Astrocyte (in vitro differentiated cells and primary cell): ENCODE results near the gene FBN1. TPM values are rescaled to one million over a fixed set of nuclear protein-coding genes. Genes with fewer than 3 reads are reported as not detected.

Source experiments
- DNase-seq: peaks from one replicate; pipeline ENCODE4 v3.0.0-alpha.2; 2010; ENCODE audit warnings: low read depth
- FAIRE-seq: peaks from 2 replicates; lab custom pipeline; 2011; peaks lifted over from hg19 to GRCh38; lab: Jason Lieb, UNC
- H2AFZ ChIP-seq: 2 replicates; pipeline ENCODE4 v1.6.0; 2012; ENCODE audit warnings: low read depth, low read length, inconsistent platforms
- H3K27ac ChIP-seq: 2 replicates; pipeline ENCODE4 v1.5.1; 2011; ENCODE audit warnings: low read depth, low read length, inconsistent platforms
- H3K27me3 ChIP-seq: 2 replicates; pipeline ENCODE4 v1.6.0; 2011; ENCODE audit warnings: low read length, inconsistent platforms; ENCODE audit not compliant: insufficient read depth
- H3K36me3 ChIP-seq: 2 replicates; pipeline ENCODE4 v1.5.1; 2011; ENCODE audit warnings: low read length, inconsistent platforms; ENCODE audit not compliant: insufficient read depth
- H3K4me1 ChIP-seq: 2 replicates; pipeline ENCODE4 v1.5.1; 2011; ENCODE audit warnings: low read length, inconsistent platforms; ENCODE audit not compliant: insufficient read depth
- H3K4me2 ChIP-seq: 2 replicates; pipeline ENCODE4 v1.6.0; 2012; ENCODE audit warnings: low read length, inconsistent platforms
- H3K4me3 ChIP-seq: 2 replicates; pipeline ENCODE4 v1.5.1; 2011; ENCODE audit warnings: low read depth, mild to moderate bottlenecking, low read length, inconsistent platforms; ENCODE audit not compliant: insufficient read depth
- H3K79me2 ChIP-seq: 2 replicates; pipeline ENCODE4 v1.6.0; 2012; ENCODE audit warnings: mild to moderate bottlenecking, low read length, inconsistent platforms; ENCODE audit not compliant: insufficient read depth
- H3K9ac ChIP-seq: 2 replicates; pipeline ENCODE4 v1.6.0; 2012; ENCODE audit warnings: mild to moderate bottlenecking, low read length, inconsistent platforms
- H3K9me3 ChIP-seq: 2 replicates; pipeline ENCODE4 v1.5.1; 2012; ENCODE audit warnings: low read depth, mild to moderate bottlenecking, low read length, inconsistent platforms; ENCODE audit not compliant: insufficient read depth
- H4K20me1 ChIP-seq: 2 replicates; pipeline ENCODE4 v1.6.0; 2012; ENCODE audit warnings: low read length, inconsistent platforms; ENCODE audit not compliant: insufficient read depth
- H3K27ac Mint-ChIP-seq: one replicate; pipeline ENCODE4 v1.8.0; 2021; ENCODE audit warnings: mild to moderate bottlenecking, mixed read lengths; ENCODE audit not compliant: unreplicated experiment
- H3K27me3 Mint-ChIP-seq: one replicate; pipeline ENCODE4 v1.8.0; 2021; ENCODE audit warnings: low read depth, mixed read lengths; ENCODE audit not compliant: unreplicated experiment
- H3K36me3 Mint-ChIP-seq: one replicate; pipeline ENCODE4 v1.8.0; 2021; ENCODE audit warnings: low read depth, mixed read lengths; ENCODE audit not compliant: unreplicated experiment
- H3K4me1 Mint-ChIP-seq: one replicate; pipeline ENCODE4 v1.8.0; 2021; ENCODE audit warnings: low read depth, mixed read lengths; ENCODE audit not compliant: unreplicated experiment
- H3K4me3 Mint-ChIP-seq: one replicate; pipeline ENCODE4 v1.8.0; 2021; ENCODE audit warnings: mild to moderate bottlenecking, moderate library complexity, mixed read lengths; ENCODE audit not compliant: unreplicated experiment
- H3K9me3 Mint-ChIP-seq: one replicate; pipeline ENCODE4 v1.8.0; 2021; ENCODE audit warnings: mild to moderate bottlenecking, mixed read lengths; ENCODE audit not compliant: unreplicated experiment
- CTCF ChIP-seq: IDR thresholded peaks from 2 replicates; pipeline ENCODE4 v1.5.1; 2011; ENCODE audit warnings: low read depth, mild to moderate bottlenecking, inconsistent platforms, low read length, moderate library complexity; ENCODE audit not compliant: insufficient read depth
- EZH2 ChIP-seq: IDR thresholded peaks from 2 replicates; pipeline ENCODE4 v1.6.1; 2012; ENCODE audit warnings: mild to moderate bottlenecking, low read length, inconsistent platforms; ENCODE audit not compliant: insufficient read depth
- total RNA-seq: library from RNA; stranded (reverse); gene quantifications from 2 replicates; pipeline ENCODE4 v1.2.1, GENCODE V29; 2021

The FBN1 gene
- total RNA-seq, 1 donor from 2014 or later, result 210 TPM

GRCh38 chr15:48440084-48440483 lies 205.4 kb downstream of the FBN1 start:
- Histone ChIP-seq H3K9ac (peak overlapping the region; percentile 3), H3K9me3 (no peaks in the 10 kb centered on the region), H3K79me2 (peaks cover 5% of the 10 kb centered on the region), H3K27ac (no peak overlapping the region), H4K20me1 (peaks cover 6% of the 10 kb centered on the region), H3K4me2 (no peak overlapping the region), H3K36me3 (peaks cover 93% of the 10 kb centered on the region), H3K4me1 (peaks cover 16% of the 10 kb centered on the region), H3K27me3 (no peaks in the 10 kb centered on the region), H3K4me3 (no peak overlapping the region), H2AFZ (no peak overlapping the region)
- H3K4me3 Mint-ChIP-seq, result no peak overlapping the region
- TF ChIP-seq CTCF (no peak), EZH2 (no peak)
- peaks cover 2% of the 10 kb centered on the region for H3K9me3 Mint-ChIP-seq
- no peaks in the 10 kb centered on the region for H3K27me3 Mint-ChIP-seq
- peaks cover 25% of the 10 kb centered on the region for H3K4me1 Mint-ChIP-seq
- DNase-seq, result peak; percentile 96
- FAIRE-seq, result peak; percentile 49
- peaks cover 41% of the 10 kb centered on the region for H3K36me3 Mint-ChIP-seq
- peak overlapping the region; percentile 81 for H3K27ac Mint-ChIP-seq

DNA sequence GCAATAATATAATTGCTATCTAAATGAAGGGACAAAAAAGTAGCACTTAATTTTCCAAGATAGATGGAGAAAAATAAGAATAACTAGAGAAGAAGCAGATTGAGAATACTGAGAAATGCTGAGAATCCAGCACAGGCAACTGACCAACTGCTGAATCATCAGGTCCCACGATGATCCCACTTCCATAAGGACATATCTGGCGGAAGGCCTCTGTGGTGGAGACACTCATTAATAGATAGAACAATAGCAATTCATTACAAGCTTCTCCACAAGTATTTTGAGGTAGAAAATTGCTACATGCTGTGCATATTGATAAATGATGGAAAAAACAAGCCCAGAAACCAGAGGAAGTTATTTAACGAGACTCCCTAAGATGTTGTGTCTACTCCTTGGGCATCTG lies 208.3 kb downstream of the FBN1 start:
- Mint-ChIP-seq H3K4me1 (peaks cover 30% of the 10 kb centered on the region), H3K9me3 (peaks cover 2% of the 10 kb centered on the region), H3K27me3 (no peaks in the 10 kb centered on the region), H3K36me3 (peaks cover 44% of the 10 kb centered on the region), H3K4me3 (no peak overlapping the region), H3K27ac (no peak overlapping the region)
- DNase-seq (peak; percentile 96), FAIRE-seq (peak; percentile 37)
- TF ChIP-seq EZH2, result no peak
- no peak for TF ChIP-seq CTCF
- H3K27ac ChIP-seq, result no peak overlapping the region
- no peak overlapping the region for H3K9ac ChIP-seq
- peaks cover 14% of the 10 kb centered on the region for H4K20me1 ChIP-seq
- no peak overlapping the region for H3K4me2 ChIP-seq
- H3K4me1 ChIP-seq, result peaks cover 23% of the 10 kb centered on the region
- no peaks in the 10 kb centered on the region for H3K27me3 ChIP-seq
- H3K9me3 ChIP-seq, result no peaks in the 10 kb centered on the region
- H3K79me2 ChIP-seq, result peaks cover 5% of the 10 kb centered on the region
- no peak overlapping the region for H2AFZ ChIP-seq
- H3K4me3 ChIP-seq, result no peak overlapping the region
- H3K36me3 ChIP-seq, result peaks cover 96% of the 10 kb centered on the region

DNA sequence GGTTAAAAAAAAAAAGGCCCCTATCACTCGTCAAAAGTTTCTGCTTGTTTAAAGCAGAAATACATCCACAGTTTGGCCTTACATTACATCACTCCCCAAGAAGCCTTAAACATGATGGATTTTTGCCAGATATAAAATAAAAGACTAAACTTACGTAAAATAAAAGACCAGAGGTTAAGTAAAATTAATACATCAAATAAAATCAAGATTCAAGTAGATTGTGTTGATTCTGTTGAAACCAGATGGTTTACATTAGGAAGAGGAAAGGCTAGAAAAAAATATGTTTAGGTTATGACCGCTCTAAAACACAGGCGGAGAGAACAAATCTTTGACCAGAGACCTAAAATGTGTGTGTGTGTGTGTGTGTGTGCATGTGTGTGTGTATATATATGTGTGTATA lies 210.2 kb downstream of the FBN1 start:
- H3K4me1 Mint-ChIP-seq, result peaks cover 22% of the 10 kb centered on the region
- H3K36me3 ChIP-seq, result peaks cover 88% of the 10 kb centered on the region

More for the DNA sequence above, 210.2 kb downstream of the FBN1 start:
- FAIRE-seq (no peak), DNase-seq (no peak)
- Mint-ChIP-seq H3K36me3 (peaks cover 45% of the 10 kb centered on the region), H3K9me3 (peaks cover 2% of the 10 kb centered on the region), H3K27ac (no peak overlapping the region), H3K27me3 (no peaks in the 10 kb centered on the region), H3K4me3 (no peak overlapping the region)
- H3K4me3 ChIP-seq, result no peak overlapping the region
- no peaks in the 10 kb centered on the region for H3K79me2 ChIP-seq
- H3K4me1 ChIP-seq, result peaks cover 21% of the 10 kb centered on the region
- peaks cover 14% of the 10 kb centered on the region for H4K20me1 ChIP-seq
- H3K9me3 ChIP-seq, result no peaks in the 10 kb centered on the region
- TF ChIP-seq CTCF (no peak), EZH2 (no peak)
- no peaks in the 10 kb centered on the region for H3K27me3 ChIP-seq
- H3K4me2 ChIP-seq, result no peak overlapping the region
- H3K9ac ChIP-seq, result no peak overlapping the region
- no peak overlapping the region for H3K27ac ChIP-seq
- H2AFZ ChIP-seq, result no peak overlapping the region
